Cardiac muscle cell (in vitro differentiated cells and primary cell): ENCODE measurements around the gene CACNA2D4. TPM values are rescaled to one million over a fixed set of nuclear protein-coding genes. Genes with fewer than 3 reads are reported as not detected.

Experiments
- DNase-seq, 2 donors: peaks; one replicate each; pipeline versions ENCODE4 v3.0.0 to v3.0.0-alpha.2; 2010 to 2017; ENCODE audit warnings: low read depth in 1 of 2, low spot score in 1 of 2
- H3K27ac ChIP-seq: fragments of 200-600 bp; sonication (generic); 2 replicates; pipeline ENCODE4 v1.5.1; 2016
- H3K27me3 ChIP-seq: fragments of 200-600 bp; sonication (generic); 2 replicates; pipeline ENCODE4 v1.6.0; 2016; ENCODE audit warnings: control low read depth
- H3K36me3 ChIP-seq: fragments of 200-600 bp; sonication (generic); 2 replicates; pipeline ENCODE4 v1.5.1; 2016; ENCODE audit warnings: control low read depth
- H3K4me1 ChIP-seq: fragments of 200-600 bp; sonication (generic); 2 replicates; pipeline ENCODE4 v1.8.1; 2017; ENCODE audit warnings: low read depth, mild to moderate bottlenecking, mixed run types
- H3K4me3 ChIP-seq: fragments of 200-600 bp; sonication (generic); 2 replicates; pipeline ENCODE4 v1.5.1; 2016; ENCODE audit warnings: mild to moderate bottlenecking
- H3K9me3 ChIP-seq: fragments of 200-600 bp; sonication (generic); 2 replicates; pipeline ENCODE4 v1.5.1; 2017; ENCODE audit warnings: low read depth, mild to moderate bottlenecking, control low read depth
- polyA plus RNA-seq: library from polyadenylated mRNA; unstranded; fragments of >200 nt; fragmentation: Nextera tagmentation; extraction: Ambion mirVana; gene quantifications from 2 replicates; pipeline ENCODE4 v1.2.1, GENCODE V29; 2016
- total RNA-seq: library from RNA; depleted of rRNA; stranded (reverse); fragments of >200 nt; gene quantifications from 2 replicates; pipeline ENCODE4 v1.2.3, GENCODE V29; 2016
- TF ChIP-seq, protein P1 (sequence below): IDR thresholded peaks from 2 replicates; pipeline ENCODE4 v1.5.1; 2012; ENCODE audit warnings: low read depth, mild to moderate bottlenecking, low read length

The CACNA2D4 gene
- total and polyA plus RNA-seq, 2 experiments from 2014 or later, result 0.39 to 1.3 TPM

DNA sequence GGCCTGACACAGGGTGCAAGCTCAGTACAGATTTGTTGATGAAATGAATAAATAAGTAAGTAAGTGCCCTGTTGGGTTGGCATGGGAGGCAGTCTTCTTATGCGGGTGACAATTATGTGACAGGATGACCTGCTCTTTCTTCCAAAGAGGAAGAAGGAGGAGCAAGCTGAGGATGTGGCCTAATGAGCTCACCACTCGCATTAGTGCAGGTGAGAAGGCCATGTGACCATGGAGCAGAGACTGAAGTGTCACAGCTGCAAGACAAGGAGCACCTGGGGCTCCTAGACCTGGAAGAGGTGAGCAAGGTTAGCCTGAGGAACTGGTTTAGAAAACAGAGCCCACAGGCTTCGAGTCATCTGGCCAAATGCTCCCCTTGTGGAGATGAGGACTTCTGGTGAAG, 63.2 kb downstream of the CACNA2D4 start:
- no peaks in the 10 kb centered on the region for H3K9me3 ChIP-seq
- H3K36me3 ChIP-seq, result no peaks in the 10 kb centered on the region
- peak in 1 of 2 donors; percentile 20 for DNase-seq
- H3K4me1 ChIP-seq, result no peaks in the 10 kb centered on the region
- TF ChIP-seq, protein P1, sequence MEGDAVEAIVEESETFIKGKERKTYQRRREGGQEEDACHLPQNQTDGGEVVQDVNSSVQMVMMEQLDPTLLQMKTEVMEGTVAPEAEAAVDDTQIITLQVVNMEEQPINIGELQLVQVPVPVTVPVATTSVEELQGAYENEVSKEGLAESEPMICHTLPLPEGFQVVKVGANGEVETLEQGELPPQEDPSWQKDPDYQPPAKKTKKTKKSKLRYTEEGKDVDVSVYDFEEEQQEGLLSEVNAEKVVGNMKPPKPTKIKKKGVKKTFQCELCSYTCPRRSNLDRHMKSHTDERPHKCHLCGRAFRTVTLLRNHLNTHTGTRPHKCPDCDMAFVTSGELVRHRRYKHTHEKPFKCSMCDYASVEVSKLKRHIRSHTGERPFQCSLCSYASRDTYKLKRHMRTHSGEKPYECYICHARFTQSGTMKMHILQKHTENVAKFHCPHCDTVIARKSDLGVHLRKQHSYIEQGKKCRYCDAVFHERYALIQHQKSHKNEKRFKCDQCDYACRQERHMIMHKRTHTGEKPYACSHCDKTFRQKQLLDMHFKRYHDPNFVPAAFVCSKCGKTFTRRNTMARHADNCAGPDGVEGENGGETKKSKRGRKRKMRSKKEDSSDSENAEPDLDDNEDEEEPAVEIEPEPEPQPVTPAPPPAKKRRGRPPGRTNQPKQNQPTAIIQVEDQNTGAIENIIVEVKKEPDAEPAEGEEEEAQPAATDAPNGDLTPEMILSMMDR, result no peak
- no peak overlapping the region for H3K4me3 ChIP-seq
- no peaks in the 10 kb centered on the region for H3K27me3 ChIP-seq
- H3K27ac ChIP-seq, result no peak overlapping the region

DNA sequence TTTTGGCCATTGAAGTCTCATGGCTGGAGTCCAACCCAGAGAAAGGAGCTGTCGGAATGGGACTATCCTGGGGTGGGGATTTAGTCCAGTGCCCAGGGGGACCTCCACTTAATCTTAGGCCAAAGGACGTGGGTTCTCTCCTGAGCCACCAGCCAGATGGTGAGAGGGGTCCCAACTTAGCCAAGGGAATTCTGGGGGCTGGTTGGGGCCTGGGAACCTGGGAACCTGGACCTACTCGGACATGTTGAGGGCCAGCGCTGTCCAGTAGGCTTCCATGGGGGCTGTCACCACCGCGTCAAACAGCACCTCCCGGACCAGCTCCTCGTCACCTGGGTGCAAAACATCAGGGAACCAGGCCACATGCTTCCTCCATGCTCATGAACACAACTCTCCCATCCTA, 64.7 kb downstream of the CACNA2D4 start:
- Histone ChIP-seq H3K4me1 (no peaks in the 10 kb centered on the region), H3K9me3 (no peaks in the 10 kb centered on the region), H3K4me3 (no peak overlapping the region), H3K36me3 (no peaks in the 10 kb centered on the region), H3K27me3 (no peaks in the 10 kb centered on the region), H3K27ac (no peak overlapping the region)
- TF ChIP-seq, protein P1, result no peak
- DNase-seq, result no peak

DNA sequence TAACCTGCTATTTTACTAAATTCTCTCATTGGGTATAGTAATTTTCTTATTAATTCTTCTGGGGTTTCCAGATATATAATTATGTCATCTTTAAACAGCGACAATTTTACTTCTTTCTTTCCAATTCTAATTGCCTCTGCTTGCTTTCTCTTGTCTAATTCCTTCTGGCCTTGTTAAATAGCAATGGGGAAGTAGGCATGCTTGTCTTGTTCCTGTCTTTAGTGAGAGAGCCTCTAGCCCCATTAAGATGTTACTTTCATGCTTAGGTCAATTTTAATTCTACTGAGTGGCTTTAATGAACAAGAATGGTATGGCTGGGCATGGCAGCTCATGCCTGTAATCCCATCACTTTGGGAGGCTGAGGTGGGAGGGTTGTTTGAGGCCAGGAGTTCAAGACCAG, 66.4 kb downstream of the CACNA2D4 start:
- H3K27me3 ChIP-seq, result no peaks in the 10 kb centered on the region
- H3K4me3 ChIP-seq, result no peak overlapping the region
- DNase-seq, result no peak
- H3K36me3 ChIP-seq, result no peaks in the 10 kb centered on the region
- TF ChIP-seq, protein P1, result no peak
- H3K27ac ChIP-seq, result no peak overlapping the region
- no peaks in the 10 kb centered on the region for H3K9me3 ChIP-seq
- H3K4me1 ChIP-seq, result no peaks in the 10 kb centered on the region

DNA sequence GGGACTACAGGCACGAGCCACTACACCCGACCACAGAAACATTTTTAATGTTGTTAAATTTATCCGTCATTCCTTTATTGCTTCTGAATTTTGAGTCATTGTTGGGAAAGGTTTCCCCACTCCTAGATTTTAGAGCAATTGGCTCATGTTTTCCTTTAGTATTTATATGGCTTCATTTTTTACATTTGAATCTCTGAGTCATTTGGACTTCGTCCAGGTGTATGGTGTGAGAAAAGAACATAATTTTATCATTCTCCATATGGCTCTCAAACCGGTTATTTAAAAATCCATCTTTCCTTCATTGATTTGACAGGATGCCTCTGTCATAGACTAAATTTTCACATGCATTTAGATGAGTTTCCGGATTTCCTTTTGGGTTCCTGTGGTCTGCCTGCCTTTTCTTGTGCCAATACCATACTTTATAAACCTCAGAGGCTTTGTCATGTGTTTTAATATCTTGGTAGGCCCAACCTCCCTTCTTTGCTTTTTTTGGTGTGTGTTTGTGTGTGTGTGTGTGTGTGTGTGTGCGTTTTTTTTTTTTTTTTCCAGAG, 67.2 kb downstream of the CACNA2D4 start:
- DNase-seq, result peak in 1 of 2 donors; percentile 74
- Histone ChIP-seq H3K27me3 (no peaks in the 10 kb centered on the region), H3K27ac (no peak overlapping the region), H3K36me3 (no peaks in the 10 kb centered on the region), H3K9me3 (no peaks in the 10 kb centered on the region), H3K4me1 (no peaks in the 10 kb centered on the region), H3K4me3 (no peak overlapping the region)
- TF ChIP-seq, protein P1, result no peak

DNA sequence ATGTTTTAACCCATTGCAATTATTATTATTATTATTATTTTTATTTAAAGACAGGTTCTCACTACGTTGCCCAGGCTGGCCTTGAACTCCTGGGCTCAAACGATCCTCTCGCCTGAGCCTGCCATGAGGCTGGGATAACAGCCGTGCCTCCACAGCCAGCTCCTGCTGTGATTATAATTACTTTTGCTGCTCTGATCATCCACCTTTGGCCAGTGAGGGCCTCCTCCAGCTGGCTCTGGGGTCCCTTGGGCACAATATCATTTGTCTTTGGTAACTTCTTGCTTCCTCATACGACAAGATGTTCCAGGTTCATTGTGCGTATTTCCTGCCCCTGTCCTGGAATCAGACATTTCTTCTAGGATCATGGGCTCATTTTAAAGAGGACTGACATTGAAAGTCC, 69.7 kb downstream of the CACNA2D4 start:
- H3K4me1 ChIP-seq, result no peaks in the 10 kb centered on the region
- DNase-seq, result no peak
- no peak overlapping the region for H3K4me3 ChIP-seq
- H3K27me3 ChIP-seq, result no peaks in the 10 kb centered on the region
- H3K9me3 ChIP-seq, result no peaks in the 10 kb centered on the region
- TF ChIP-seq, protein P1, result no peak
- no peaks in the 10 kb centered on the region for H3K36me3 ChIP-seq
- no peak overlapping the region for H3K27ac ChIP-seq
